HUES6 (cell line): ENCODE results near the gene PPP1R1B.

Experiments
- H3K27ac ChIP-seq: 2 replicates; pipeline ENCODE4 v1.7.0; 2013; ENCODE audit warnings: low read depth, mild to moderate bottlenecking, low read length, inconsistent platforms
- H3K27me3 ChIP-seq: 2 replicates; pipeline ENCODE4 v1.6.1; 2013; ENCODE audit warnings: low read length; ENCODE audit not compliant: control insufficient read depth, insufficient read depth
- H3K36me3 ChIP-seq: 2 replicates; pipeline ENCODE4 v1.6.1; 2013; ENCODE audit warnings: low read length; ENCODE audit not compliant: control insufficient read depth, insufficient read depth
- H3K4me1 ChIP-seq: 2 replicates; pipeline ENCODE4 v1.6.1; 2013; ENCODE audit warnings: low read length; ENCODE audit not compliant: control insufficient read depth, insufficient read depth
- H3K4me3 ChIP-seq: 2 replicates; pipeline ENCODE4 v1.5.1; 2013; ENCODE audit warnings: low read depth, low read length
- H3K9ac ChIP-seq: one replicate; pipeline ENCODE4 v1.6.1; 2013; ENCODE audit warnings: mild to moderate bottlenecking, low read length
- H3K9me3 ChIP-seq: 2 replicates; pipeline ENCODE4 v1.6.1; 2013; ENCODE audit warnings: low read depth, low read length; ENCODE audit not compliant: control insufficient read depth, insufficient read depth

Gene PPP1R1B

DNA sequence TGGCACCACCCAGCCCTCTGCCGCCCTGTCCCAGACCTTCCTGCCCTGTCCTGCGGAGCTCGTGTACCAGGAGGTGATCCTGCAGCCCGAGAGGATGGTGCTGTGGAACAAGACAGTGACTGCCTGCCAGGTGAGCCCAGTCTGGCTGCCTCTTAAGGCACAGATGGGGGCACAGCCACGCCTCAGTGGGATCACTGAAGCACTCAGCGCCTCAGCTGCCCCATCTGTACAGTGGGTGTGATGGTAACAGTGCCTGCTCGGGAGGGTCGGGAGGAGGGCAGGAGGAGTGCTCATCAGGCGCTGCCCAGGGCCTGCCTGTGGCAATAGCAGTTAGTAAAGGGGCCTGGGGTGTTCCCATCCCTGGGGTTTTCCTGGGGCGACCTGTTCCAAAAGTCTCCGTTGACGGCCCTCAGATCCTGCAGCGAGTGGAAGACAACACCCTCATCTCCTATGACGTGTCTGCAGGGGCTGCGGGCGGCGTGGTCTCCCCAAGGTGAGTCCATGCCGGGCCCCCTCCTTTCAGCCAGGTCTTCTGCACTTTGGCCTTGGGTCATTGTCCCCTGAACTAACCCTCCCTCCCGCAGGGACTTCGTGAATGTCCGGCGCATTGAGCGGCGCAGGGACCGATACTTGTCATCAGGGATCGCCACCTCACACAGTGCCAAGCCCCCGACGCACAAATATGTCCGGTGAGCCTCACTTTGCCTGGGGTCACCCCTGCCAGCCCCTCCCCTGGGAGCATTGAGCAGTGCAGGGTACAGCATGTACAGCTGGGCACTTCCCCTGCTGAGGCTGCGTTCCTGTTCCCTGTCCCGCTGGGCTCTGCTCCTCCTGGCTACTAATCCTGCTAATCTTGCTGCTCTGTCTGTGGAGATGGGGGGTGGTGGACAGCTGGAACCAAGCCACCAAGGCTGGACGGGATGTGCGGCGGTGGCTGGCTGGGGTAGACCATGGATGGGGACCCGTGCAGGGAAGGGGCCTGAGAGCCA is 33.9 kb downstream of the PPP1R1B start:
- no peaks in the 10 kb centered on the region for H3K9me3 ChIP-seq
- H3K27me3 ChIP-seq, result peaks cover 1% of the 10 kb centered on the region
- H3K9ac ChIP-seq, result no peak overlapping the region
- H3K4me1 ChIP-seq, result peaks cover 28% of the 10 kb centered on the region
- no peak overlapping the region for H3K4me3 ChIP-seq
- no peak overlapping the region for H3K27ac ChIP-seq
- H3K36me3 ChIP-seq, result peaks cover 26% of the 10 kb centered on the region

- Histone ChIP-seq H3K9ac (no peak overlapping the region), H3K4me3 (no peak overlapping the region), H3K9me3 (no peaks in the 10 kb centered on the region), H3K36me3 (peaks cover 26% of the 10 kb centered on the region), H3K27ac (no peak overlapping the region), H3K27me3 (peaks cover 14% of the 10 kb centered on the region), H3K4me1 (peaks cover 41% of the 10 kb centered on the region)
These were observed 35.2 kb downstream of the PPP1R1B start for GRCh38 chr17:39661744-39662541.

GRCh38 chr17:39662551-39663339 is 36.0 kb downstream of the PPP1R1B start:
- Histone ChIP-seq H3K36me3 (peaks cover 26% of the 10 kb centered on the region), H3K27ac (no peak overlapping the region), H3K4me3 (no peak overlapping the region), H3K9me3 (no peaks in the 10 kb centered on the region), H3K4me1 (peaks cover 45% of the 10 kb centered on the region), H3K27me3 (peaks cover 22% of the 10 kb centered on the region), H3K9ac (no peak overlapping the region)

DNA sequence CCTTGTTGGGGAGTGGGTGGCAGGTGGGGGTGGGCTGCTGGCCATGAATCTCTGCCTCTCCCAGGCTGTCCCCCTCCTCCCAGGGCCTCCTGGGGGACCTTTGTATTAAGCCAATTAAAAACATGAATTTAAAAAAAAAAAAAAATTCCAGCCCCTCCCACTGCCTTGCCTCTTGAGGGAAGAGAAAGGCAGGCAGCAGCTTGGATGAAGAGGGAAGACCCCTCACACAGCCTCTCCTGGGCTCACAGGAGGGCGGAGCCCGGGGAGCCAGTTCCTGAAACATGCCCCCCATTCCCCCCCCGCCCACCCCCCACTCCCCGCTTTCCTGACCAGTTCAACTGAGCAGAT is 36.6 kb downstream of the PPP1R1B start:
- H3K36me3 ChIP-seq, result peaks cover 26% of the 10 kb centered on the region

GRCh38 chr17:39663688-39664580 is 37.2 kb downstream of the PPP1R1B start:
- peak overlapping the region; percentile 52 for H3K4me3 ChIP-seq
- H3K27ac ChIP-seq, result no peak overlapping the region
- H3K36me3 ChIP-seq, result peaks cover 22% of the 10 kb centered on the region
- H3K9ac ChIP-seq, result peak overlapping the region; percentile 14
- peaks cover 31% of the 10 kb centered on the region for H3K27me3 ChIP-seq
- no peaks in the 10 kb centered on the region for H3K9me3 ChIP-seq
- peaks cover 49% of the 10 kb centered on the region for H3K4me1 ChIP-seq

More for the DNA sequence above, 36.6 kb downstream of the PPP1R1B start:
- Histone ChIP-seq H3K4me1 (peaks cover 45% of the 10 kb centered on the region), H3K27me3 (peaks cover 26% of the 10 kb centered on the region), H3K9me3 (no peaks in the 10 kb centered on the region), H3K4me3 (peak overlapping the region; percentile 52; the same call in 1 of the 2 replicates), H3K9ac (no peak overlapping the region), H3K27ac (no peak overlapping the region)

GRCh38 chr17:39664581-39665561 is 38.1 kb downstream of the PPP1R1B start, which contains the start of gene TCAP:
Gene TCAP (plus strand): TSS chr17:39665349. CDS start chr17:39665360, 11 bp downstream.
- no peaks in the 10 kb centered on the region for H3K9me3 ChIP-seq
- H3K27me3 ChIP-seq, result peaks cover 40% of the 10 kb centered on the region
- H3K36me3 ChIP-seq, result peaks cover 20% of the 10 kb centered on the region
- peaks cover 49% of the 10 kb centered on the region for H3K4me1 ChIP-seq
- peak within 1 kb of the TSS; percentile 52 for H3K4me3 ChIP-seq
- H3K27ac ChIP-seq, result no peak within 1 kb of the TSS
- H3K9ac ChIP-seq, result no peak within 1 kb of the TSS

DNA sequence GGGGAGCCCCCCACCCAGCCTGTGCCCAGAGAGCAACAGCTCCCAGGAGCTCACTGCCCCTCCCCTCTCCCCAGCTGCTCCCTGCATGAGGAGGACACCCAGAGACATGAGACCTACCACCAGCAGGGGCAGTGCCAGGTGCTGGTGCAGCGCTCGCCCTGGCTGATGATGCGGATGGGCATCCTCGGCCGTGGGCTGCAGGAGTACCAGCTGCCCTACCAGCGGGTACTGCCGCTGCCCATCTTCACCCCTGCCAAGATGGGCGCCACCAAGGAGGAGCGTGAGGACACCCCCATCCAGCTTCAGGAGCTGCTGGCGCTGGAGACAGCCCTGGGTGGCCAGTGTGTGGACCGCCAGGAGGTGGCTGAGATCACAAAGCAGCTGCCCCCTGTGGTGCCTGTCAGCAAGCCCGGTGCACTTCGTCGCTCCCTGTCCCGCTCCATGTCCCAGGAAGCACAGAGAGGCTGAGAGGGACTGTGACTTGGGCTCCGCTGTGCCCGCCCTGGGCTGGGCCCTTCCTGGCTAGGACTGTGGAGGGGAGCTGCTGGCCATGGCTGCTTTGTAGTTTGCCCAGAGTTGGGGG is 39.0 kb downstream of the PPP1R1B start:
- H3K9ac ChIP-seq, result no peak overlapping the region
- H3K27me3 ChIP-seq, result peaks cover 40% of the 10 kb centered on the region
- H3K4me1 ChIP-seq, result peaks cover 49% of the 10 kb centered on the region
- peaks cover 12% of the 10 kb centered on the region for H3K36me3 ChIP-seq
- no peaks in the 10 kb centered on the region for H3K9me3 ChIP-seq
- no peak overlapping the region for H3K27ac ChIP-seq
- no peak overlapping the region for H3K4me3 ChIP-seq

- Histone ChIP-seq H3K9me3 (no peaks in the 10 kb centered on the region), H3K27ac (no peak overlapping the region)
These were observed 39.5 kb downstream of the PPP1R1B start for GRCh38 chr17:39666231-39666600.

More at GRCh38 chr17:39666231-39666600, 39.5 kb downstream of the PPP1R1B start:
- Histone ChIP-seq H3K9ac (no peak overlapping the region), H3K36me3 (peaks cover 8% of the 10 kb centered on the region), H3K27me3 (peaks cover 40% of the 10 kb centered on the region), H3K4me3 (no peak overlapping the region), H3K4me1 (peaks cover 49% of the 10 kb centered on the region)
